Keratinocyte (primary cell): Measurements from ENCODE around the gene RBM4B. TPM values are rescaled to one million over a fixed set of nuclear protein-coding genes. Genes with fewer than 3 reads are reported as not detected.
"Not testable (repeated sequence)": the region's sequence is repeated elsewhere in the genome, so short reads cannot be mapped to it uniquely, and the experiment has no call there.

ENCODE experiments used
- DNase-seq: peaks from one replicate; pipeline ENCODE4 v3.0.0-alpha.2; 2011; ENCODE audit warnings: low read depth, missing footprints, low spot score
- FAIRE-seq: peaks from 2 replicates; lab custom pipeline; 2011; peaks lifted over from hg19 to GRCh38; lab: Jason Lieb, UNC
- H2AFZ ChIP-seq: 2 replicates; pipeline ENCODE4 v1.6.0; 2012; ENCODE audit warnings: low read length, control low read depth, inconsistent platforms; ENCODE audit not compliant: control insufficient read depth
- H3K27ac ChIP-seq: 2 replicates; pipeline ENCODE4 v1.5.1; 2011; ENCODE audit warnings: low read length; ENCODE audit not compliant: control insufficient read depth, insufficient read depth
- H3K27me3 ChIP-seq: 3 replicates; pipeline ENCODE4 v1.6.0; 2011; ENCODE audit warnings: low read length; ENCODE audit not compliant: control insufficient read depth, insufficient read depth; ENCODE audit errors: extremely low read depth
- H3K36me3 ChIP-seq, 2 experiments: 2 replicates in 1 of 2; 3 replicates in 1 of 2; pipeline ENCODE4 v1.5.1; 2011; ENCODE audit warnings: low read length in 2 of 2, mild to moderate bottlenecking in 1 of 2; ENCODE audit not compliant: control insufficient read depth in 2 of 2, insufficient read depth in 2 of 2; ENCODE audit errors: extremely low read depth in 1 of 2
- H3K4me1 ChIP-seq: 3 replicates; pipeline ENCODE4 v1.5.1; 2011; ENCODE audit warnings: low read length; ENCODE audit not compliant: control insufficient read depth, insufficient read depth; ENCODE audit errors: extremely low read depth
- H3K4me2 ChIP-seq: 3 replicates; pipeline ENCODE4 v1.6.0; 2011; ENCODE audit warnings: low read depth, low read length; ENCODE audit not compliant: control insufficient read depth, insufficient read depth; ENCODE audit errors: extremely low read depth
- H3K4me3 ChIP-seq, 3 experiments: fragments of 200-600 bp in 1 of 3; sonication (generic) in 1 of 3; 2 replicates in 2 of 3; 3 replicates in 1 of 3; pipeline ENCODE4 v1.5.1; 2011 to 2016; ENCODE audit warnings: low read length in 3 of 3, mild to moderate bottlenecking in 3 of 3, control low read depth in 2 of 3, inconsistent platforms in 1 of 3, low read depth in 1 of 3, mixed read lengths in 1 of 3, mixed run types in 1 of 3, moderate library complexity in 1 of 3; ENCODE audit not compliant: control insufficient read depth in 2 of 3, insufficient read depth in 2 of 3; ENCODE audit errors: extremely low read depth in 1 of 3
- H3K79me2 ChIP-seq: 2 replicates; pipeline ENCODE4 v1.6.0; 2012; ENCODE audit warnings: low read length; ENCODE audit not compliant: control insufficient read depth, insufficient read depth
- H3K9ac ChIP-seq: 3 replicates; pipeline ENCODE4 v1.6.0; 2011; ENCODE audit warnings: low read length; ENCODE audit not compliant: control insufficient read depth, insufficient read depth; ENCODE audit errors: extremely low read depth
- H3K9me1 ChIP-seq: 3 replicates; pipeline ENCODE4 v1.6.0; 2011; ENCODE audit warnings: low read length; ENCODE audit not compliant: control insufficient read depth, insufficient read depth; ENCODE audit errors: extremely low read depth
- H3K9me3 ChIP-seq: 2 replicates; pipeline ENCODE4 v1.5.1; 2012; ENCODE audit warnings: low read depth, low read length; ENCODE audit not compliant: control insufficient read depth
- H4K20me1 ChIP-seq: 3 replicates; pipeline ENCODE4 v1.6.0; 2011; ENCODE audit warnings: low read length; ENCODE audit not compliant: control insufficient read depth, insufficient read depth; ENCODE audit errors: extremely low read depth
- CTCF ChIP-seq, 3 experiments: IDR thresholded peaks in 1 of 3; conservative IDR thresholded peaks in 1 of 3; optimal IDR thresholded peaks in 1 of 3; 2 replicates in 2 of 3; 3 replicates in 1 of 3; pipeline versions ENCODE3 to v1.5.1; 2011; ENCODE audit warnings: low read length in 3 of 3, mild to moderate bottlenecking in 3 of 3, moderate library complexity in 2 of 3, control low read depth in 1 of 3, inconsistent platforms in 1 of 3; ENCODE audit not compliant: insufficient read depth in 2 of 3; ENCODE audit errors: extremely low read depth in 1 of 3
- EZH2 ChIP-seq: IDR thresholded peaks from one replicate; pipeline ENCODE4 v1.6.1; 2012; ENCODE audit warnings: inconsistent platforms, mild to moderate bottlenecking, low read length, moderate library complexity
- dilution Hi-C: fragments of 300-500 bp; cut with MboI; formaldehyde crosslinking; loops from one replicate; pipeline ENCODE4 v1.7.0; 2020; ENCODE audit warnings: low sequenced_read_pairs; ENCODE audit not compliant: extremely low pct_ligation_motif_present
- polyA plus RNA-seq, 5 experiments: library from polyadenylated mRNA; depleted of rRNA in 3 of 5; stranded (reverse) in 3 of 5; stranded (forward) in 1 of 5; unstranded in 1 of 5; fragments of >200 nt; gene quantifications; 1 replicate in 1 of 5; 2 replicates in 3 of 5; 3 replicates in 1 of 5; pipeline versions ENCODE4 v1.2.1 to v1.2.3, GENCODE V29; 2011 to 2012; ENCODE audit warnings: missing spikeins in 2 of 5, low read depth in 1 of 5, low replicate concordance in 1 of 5

Gene RBM4B
- polyA plus RNA-seq, 1 donor (not counting 4 experiments of a cell fraction or from before 2014, with no cell fraction given) = 20.9 TPM

DNA sequence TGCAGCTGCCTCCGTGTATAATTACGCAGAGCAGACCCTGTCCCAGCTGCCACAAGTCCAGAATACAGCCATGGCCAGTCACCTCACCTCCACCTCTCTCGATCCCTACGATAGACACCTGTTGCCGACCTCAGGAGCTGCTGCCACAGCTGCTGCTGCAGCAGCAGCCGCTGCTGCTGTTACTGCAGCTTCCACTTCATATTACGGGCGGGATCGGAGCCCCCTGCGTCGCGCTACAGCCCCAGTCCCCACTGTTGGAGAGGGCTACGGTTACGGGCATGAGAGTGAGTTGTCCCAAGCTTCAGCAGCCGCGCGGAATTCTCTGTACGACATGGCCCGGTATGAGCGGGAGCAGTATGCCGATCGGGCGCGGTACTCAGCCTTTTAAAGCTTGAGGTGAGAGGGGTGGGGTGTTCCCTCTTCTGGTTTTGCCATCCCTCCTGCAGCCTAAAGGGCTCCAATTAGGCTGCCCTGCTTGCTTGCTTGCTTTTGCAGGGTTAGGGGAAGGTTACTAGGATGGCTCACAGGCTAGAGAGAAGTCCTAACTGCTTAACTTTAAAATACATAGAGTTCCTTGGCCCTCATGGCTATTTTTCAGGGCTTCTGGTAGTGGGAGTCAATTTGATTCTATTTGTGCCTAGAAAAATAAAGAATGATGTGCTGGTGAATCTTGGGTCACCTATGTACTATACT, 33.8 kb downstream of the RBM4B start:
- Histone ChIP-seq H3K4me3 (no peak overlapping the region), H3K4me2 (no peak overlapping the region), H3K36me3 (peaks cover 38 to 69% of the 10 kb centered on the region in 2 experiments), H3K9ac (no peak overlapping the region), H3K27me3 (no peaks in the 10 kb centered on the region), H2AFZ (no peak overlapping the region), H3K27ac (no peak overlapping the region), H3K79me2 (peaks cover 97% of the 10 kb centered on the region), H3K9me1 (peaks cover 6% of the 10 kb centered on the region), H3K9me3 (no peaks in the 10 kb centered on the region), H4K20me1 (peaks cover 64% of the 10 kb centered on the region), H3K4me1 (peaks cover 35% of the 10 kb centered on the region)
- FAIRE-seq (no peak), DNase-seq (no peak)
- TF ChIP-seq CTCF (optimal IDR thresholded peaks at IDR 0.05 in 1 of 3, IDR thresholded peaks at IDR 0.05 in 1 of 3, conservative IDR thresholded peaks at IDR 0.05 in 1 of 3; ENCODE audit: extremely low read depth in 1 of 3, insufficient read depth in 2 of 3, low read length in 3 of 3) = no peak
- TF ChIP-seq EZH2 = no peak
- dilution Hi-C loops = no loop called here

DNA sequence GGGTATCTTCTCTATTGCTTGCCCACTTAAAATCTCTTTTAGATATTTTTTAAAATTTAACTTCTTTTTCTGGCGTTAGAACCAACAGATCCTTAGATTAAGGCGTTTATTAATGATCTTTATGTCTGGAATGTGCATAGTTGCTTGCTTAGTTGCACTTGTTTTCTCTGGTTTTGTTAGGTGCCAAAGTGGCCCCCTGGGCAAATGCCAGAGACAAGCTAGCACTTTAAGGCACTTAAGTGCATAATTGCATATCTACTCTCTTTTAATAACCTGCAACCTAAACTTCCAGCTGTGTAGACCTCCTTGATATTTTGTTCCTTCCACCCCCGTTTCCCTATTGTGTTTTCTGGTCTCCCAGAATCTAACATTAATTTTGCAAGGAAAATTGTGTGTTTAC, 35.9 kb downstream of the RBM4B start:
- Histone ChIP-seq H4K20me1 (peaks cover 59% of the 10 kb centered on the region), H3K36me3 (peaks cover 31 to 63% of the 10 kb centered on the region in 2 experiments), H3K4me2 (peak overlapping the region; percentile 93), H3K9me3 (no peaks in the 10 kb centered on the region), H3K27ac (no peak overlapping the region), H2AFZ (no peak overlapping the region), H3K9me1 (peaks cover 6% of the 10 kb centered on the region), H3K9ac (no peak overlapping the region), H3K27me3 (no peaks in the 10 kb centered on the region), H3K4me3 (peak overlapping the region; percentile 19 to 24 (median 21)), H3K79me2 (peaks cover 97% of the 10 kb centered on the region), H3K4me1 (peaks cover 43% of the 10 kb centered on the region)
- TF ChIP-seq CTCF (optimal IDR thresholded peaks at IDR 0.05 in 1 of 3, IDR thresholded peaks at IDR 0.05 in 1 of 3, conservative IDR thresholded peaks at IDR 0.05 in 1 of 3; ENCODE audit: extremely low read depth in 1 of 3, insufficient read depth in 2 of 3, low read length in 3 of 3) (no peak), EZH2 (no peak)
- no peak for DNase-seq
- no peak for FAIRE-seq
- dilution Hi-C loops = no loop called here

GRCh38 chr11:66639814-66640340, 37.8 kb downstream of the RBM4B start:
- Histone ChIP-seq H3K79me2 (peaks cover 94% of the 10 kb centered on the region), H3K9ac (peak overlapping the region; percentile 12), H3K36me3 (peaks cover 19 to 45% of the 10 kb centered on the region in 2 experiments), H4K20me1 (peaks cover 46% of the 10 kb centered on the region), H3K4me3 (peak overlapping the region; percentile 63 to 88 (median 70)), H3K4me2 (peak overlapping the region; percentile 93), H3K4me1 (peaks cover 50% of the 10 kb centered on the region)
- dilution Hi-C loops, H2AFZ ChIP-seq, H3K27me3 ChIP-seq, H3K9me3 ChIP-seq, DNase-seq, FAIRE-seq, H3K9me1 ChIP-seq, H3K27ac ChIP-seq: not testable (repeated sequence)
